ENCODE data around the gene OSBPL9.

OSBPL9 gene

DNA sequence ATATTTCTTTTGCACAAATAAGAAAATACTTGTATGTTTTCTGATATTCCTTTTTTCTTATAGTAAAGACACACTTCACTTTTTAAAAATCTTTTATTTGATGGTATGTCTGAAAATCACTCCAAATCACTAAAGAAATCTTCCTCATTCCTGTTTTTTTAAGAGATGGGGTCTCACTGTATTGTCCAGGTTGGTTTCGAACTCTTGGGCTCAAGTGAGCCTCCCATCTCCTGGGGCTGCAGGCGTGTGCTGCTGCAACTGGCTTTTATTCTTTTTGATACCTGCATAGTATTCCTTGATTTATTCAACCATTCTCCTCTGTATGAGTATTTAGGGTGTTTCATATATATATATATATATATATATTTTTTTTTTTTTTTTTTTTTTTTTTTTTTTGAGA, 88.1 kb downstream of the OSBPL9 start:
- H3K36me3 ChIP-seq (ENCODE audit: low read depth): no peaks in the 10 kb centered on the region
- TF ChIP-seq, protein P1, sequence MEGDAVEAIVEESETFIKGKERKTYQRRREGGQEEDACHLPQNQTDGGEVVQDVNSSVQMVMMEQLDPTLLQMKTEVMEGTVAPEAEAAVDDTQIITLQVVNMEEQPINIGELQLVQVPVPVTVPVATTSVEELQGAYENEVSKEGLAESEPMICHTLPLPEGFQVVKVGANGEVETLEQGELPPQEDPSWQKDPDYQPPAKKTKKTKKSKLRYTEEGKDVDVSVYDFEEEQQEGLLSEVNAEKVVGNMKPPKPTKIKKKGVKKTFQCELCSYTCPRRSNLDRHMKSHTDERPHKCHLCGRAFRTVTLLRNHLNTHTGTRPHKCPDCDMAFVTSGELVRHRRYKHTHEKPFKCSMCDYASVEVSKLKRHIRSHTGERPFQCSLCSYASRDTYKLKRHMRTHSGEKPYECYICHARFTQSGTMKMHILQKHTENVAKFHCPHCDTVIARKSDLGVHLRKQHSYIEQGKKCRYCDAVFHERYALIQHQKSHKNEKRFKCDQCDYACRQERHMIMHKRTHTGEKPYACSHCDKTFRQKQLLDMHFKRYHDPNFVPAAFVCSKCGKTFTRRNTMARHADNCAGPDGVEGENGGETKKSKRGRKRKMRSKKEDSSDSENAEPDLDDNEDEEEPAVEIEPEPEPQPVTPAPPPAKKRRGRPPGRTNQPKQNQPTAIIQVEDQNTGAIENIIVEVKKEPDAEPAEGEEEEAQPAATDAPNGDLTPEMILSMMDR (IDR thresholded peaks at IDR 0.05; ENCODE audit: poor library complexity, severe bottlenecking): no peak
- no peak for ATAC-seq (ENCODE audit: low read depth)

DNA sequence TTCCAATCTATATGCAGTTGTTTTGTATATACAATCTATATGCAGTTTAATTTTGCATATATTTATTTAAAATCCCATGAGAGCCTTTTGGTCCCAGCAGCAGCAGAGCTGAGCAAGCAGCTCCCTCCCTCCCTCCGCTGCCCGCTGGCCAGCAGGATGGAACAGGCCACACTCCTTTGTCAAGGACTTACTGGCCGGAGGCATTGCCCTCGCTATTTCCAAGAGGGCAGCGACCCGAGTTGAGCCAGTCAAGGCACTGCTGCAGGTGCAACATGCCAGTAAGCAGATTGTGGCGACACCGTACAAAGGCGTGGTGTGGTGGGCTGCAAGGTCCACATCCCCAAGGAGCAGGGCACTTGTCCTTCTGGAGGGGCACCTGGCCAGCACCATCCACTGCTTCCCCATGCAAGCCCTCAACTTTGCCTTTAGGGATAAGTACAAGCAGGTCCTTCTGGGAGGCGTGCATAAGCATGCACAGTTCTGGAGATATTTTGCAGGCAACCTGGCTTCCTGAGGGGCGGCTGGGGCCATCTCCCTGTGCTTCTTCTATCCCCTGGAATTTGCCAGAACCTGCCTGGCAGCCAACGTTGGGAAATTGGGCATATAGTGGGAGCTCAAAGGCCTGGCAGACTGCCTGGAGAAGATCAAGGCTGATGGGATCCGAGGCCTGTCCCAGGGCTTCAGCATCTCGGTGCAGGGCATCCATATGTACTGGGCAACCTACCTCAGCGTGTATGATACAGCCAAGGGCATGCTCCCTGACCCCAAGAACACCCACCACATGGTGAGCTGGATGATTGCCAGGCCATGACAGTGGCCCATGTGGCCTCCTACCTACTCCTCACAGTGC, 92.2 kb downstream of the OSBPL9 start:
- Histone ChIP-seq H3K36me3 (ENCODE audit: low read depth) (no peaks in the 10 kb centered on the region), H3K4me3 (ENCODE audit: severe bottlenecking) (no peak overlapping the region), H3K27ac (ENCODE audit: poor library complexity, severe bottlenecking) (no peak overlapping the region), H3K9me3 (ENCODE audit: severe bottlenecking) (no peaks in the 10 kb centered on the region), H3K27me3 (ENCODE audit: insufficient read depth, poor library complexity, severe bottlenecking) (no peaks in the 10 kb centered on the region), H3K4me1 (ENCODE audit: insufficient read depth, poor library complexity, severe bottlenecking) (no peaks in the 10 kb centered on the region)
- TF ChIP-seq, protein P1 (IDR thresholded peaks at IDR 0.05; ENCODE audit: poor library complexity, severe bottlenecking): no peak
- no peak for ATAC-seq (ENCODE audit: low read depth)
- no peak for DNase-seq (ENCODE audit: low spot score)

More for the DNA sequence above, 88.1 kb downstream of the OSBPL9 start:
- Histone ChIP-seq H3K27ac (ENCODE audit: poor library complexity, severe bottlenecking) (no peak overlapping the region), H3K27me3 (ENCODE audit: insufficient read depth, poor library complexity, severe bottlenecking) (no peaks in the 10 kb centered on the region), H3K4me1 (ENCODE audit: insufficient read depth, poor library complexity, severe bottlenecking) (no peaks in the 10 kb centered on the region), H3K9me3 (ENCODE audit: severe bottlenecking) (no peaks in the 10 kb centered on the region), H3K4me3 (ENCODE audit: severe bottlenecking) (no peak overlapping the region)
- no peak for DNase-seq (ENCODE audit: low spot score)

DNA sequence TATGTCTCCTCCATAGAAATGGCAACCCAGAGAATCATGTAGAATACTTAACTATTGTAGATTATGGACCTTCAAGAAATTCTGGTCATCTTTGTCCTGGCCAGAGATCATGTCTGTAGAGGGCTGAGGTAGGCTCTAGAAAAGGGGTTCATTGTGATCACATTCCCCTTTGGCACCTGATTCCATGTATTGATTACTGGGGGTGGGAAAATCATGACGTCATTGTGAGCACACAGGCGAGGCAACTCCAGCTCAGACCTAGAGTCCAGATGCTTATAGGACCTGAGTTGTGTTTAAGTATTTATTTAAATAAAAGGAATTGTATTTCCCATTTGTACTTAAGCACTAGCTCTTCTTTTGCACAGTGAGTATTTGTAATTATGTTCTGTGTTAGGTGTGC, 93.1 kb downstream of the OSBPL9 start:
- no peak overlapping the region for H3K27ac ChIP-seq (ENCODE audit: poor library complexity, severe bottlenecking)
- no peak for DNase-seq (ENCODE audit: low spot score)
- H3K4me3 ChIP-seq (ENCODE audit: severe bottlenecking): no peak overlapping the region
- H3K9me3 ChIP-seq (ENCODE audit: severe bottlenecking): no peaks in the 10 kb centered on the region
- TF ChIP-seq, protein P1 (IDR thresholded peaks at IDR 0.05; ENCODE audit: poor library complexity, severe bottlenecking): no peak
- no peaks in the 10 kb centered on the region for H3K27me3 ChIP-seq (ENCODE audit: insufficient read depth, poor library complexity, severe bottlenecking)
- H3K4me1 ChIP-seq (ENCODE audit: insufficient read depth, poor library complexity, severe bottlenecking): no peaks in the 10 kb centered on the region
- no peaks in the 10 kb centered on the region for H3K36me3 ChIP-seq (ENCODE audit: low read depth)
- ATAC-seq (ENCODE audit: low read depth): no peak

DNA sequence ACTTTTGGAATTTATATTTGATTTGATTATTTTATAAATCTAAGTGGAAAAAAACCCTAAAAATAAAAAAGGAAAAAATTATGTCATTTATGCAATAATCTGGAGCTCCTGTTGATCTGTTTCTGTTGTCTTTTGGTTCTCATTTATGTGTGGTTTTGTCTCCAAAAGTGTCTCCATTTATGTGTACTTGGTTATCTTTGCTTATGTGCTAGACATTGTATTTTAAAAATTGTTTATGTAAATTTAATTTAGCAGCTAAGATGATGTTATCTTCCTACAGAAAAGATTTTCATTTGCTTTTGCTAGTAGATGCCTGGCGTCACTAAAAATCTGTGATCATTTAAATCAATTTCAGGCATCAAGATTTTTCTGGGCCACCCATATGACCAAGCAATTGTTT, 95.7 kb downstream of the OSBPL9 start:
- H3K27ac ChIP-seq (ENCODE audit: poor library complexity, severe bottlenecking): no peak overlapping the region
- TF ChIP-seq, protein P1 (IDR thresholded peaks at IDR 0.05; ENCODE audit: poor library complexity, severe bottlenecking): no peak
- no peaks in the 10 kb centered on the region for H3K9me3 ChIP-seq (ENCODE audit: severe bottlenecking)
- no peak overlapping the region for H3K4me3 ChIP-seq (ENCODE audit: severe bottlenecking)
- H3K27me3 ChIP-seq (ENCODE audit: insufficient read depth, poor library complexity, severe bottlenecking): no peaks in the 10 kb centered on the region
- DNase-seq (ENCODE audit: low spot score) (no peak), ATAC-seq (ENCODE audit: low read depth) (no peak)
- no peaks in the 10 kb centered on the region for H3K4me1 ChIP-seq (ENCODE audit: insufficient read depth, poor library complexity, severe bottlenecking)
- H3K36me3 ChIP-seq (ENCODE audit: low read depth): no peaks in the 10 kb centered on the region

DNA sequence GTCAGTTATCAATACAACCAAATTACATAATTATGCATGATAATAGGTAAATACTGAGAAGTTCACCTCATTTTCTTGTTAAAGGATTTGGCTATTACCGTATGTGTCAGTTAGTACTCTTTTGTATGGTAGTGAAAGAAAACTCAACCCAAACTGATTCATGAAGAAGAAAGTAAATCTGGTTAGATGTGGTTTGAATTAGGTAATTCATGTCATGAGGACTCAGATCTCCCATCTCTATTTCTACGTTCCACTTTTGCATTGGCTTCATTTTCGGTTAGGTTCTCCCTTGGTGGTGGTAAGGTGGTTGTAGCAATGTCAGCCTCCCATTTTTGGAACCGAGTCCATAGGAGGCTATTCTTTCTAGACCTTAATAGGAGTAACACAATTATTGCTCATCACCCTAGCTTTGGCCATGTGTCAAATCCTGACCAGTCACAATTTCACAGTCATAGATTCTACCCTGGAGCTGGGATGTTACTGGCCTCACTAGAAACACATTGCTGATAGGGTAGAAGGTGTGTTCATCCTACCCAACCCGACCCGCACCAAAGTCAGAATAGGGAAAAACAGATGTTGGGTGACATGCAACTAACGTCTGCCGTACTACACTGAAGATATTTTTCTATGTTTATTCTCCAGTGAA, 97.6 kb downstream of the OSBPL9 start:
- DNase-seq (ENCODE audit: low spot score) (no peak), ATAC-seq (ENCODE audit: low read depth) (no peak)
- Histone ChIP-seq H3K9me3 (ENCODE audit: severe bottlenecking) (no peaks in the 10 kb centered on the region), H3K27ac (ENCODE audit: poor library complexity, severe bottlenecking) (no peak overlapping the region), H3K36me3 (ENCODE audit: low read depth) (no peaks in the 10 kb centered on the region), H3K4me3 (ENCODE audit: severe bottlenecking) (no peak overlapping the region), H3K27me3 (ENCODE audit: insufficient read depth, poor library complexity, severe bottlenecking) (no peaks in the 10 kb centered on the region), H3K4me1 (ENCODE audit: insufficient read depth, poor library complexity, severe bottlenecking) (no peaks in the 10 kb centered on the region)
- TF ChIP-seq, protein P1 (IDR thresholded peaks at IDR 0.05; ENCODE audit: poor library complexity, severe bottlenecking): no peak

All from RWPE2 (cell line).